Activated gamma-delta T cell treated with anti-CD3 and anti-CD28 coated beads, Interleukin-2, amount 50 U/mL, for 16 hours (primary cell): ENCODE data around the gene BATF3.
"Not testable (repeated sequence)": the region's sequence is repeated elsewhere in the genome, so short reads cannot be mapped to it uniquely, and the experiment has no call there.

ENCODE experiments used
- DNase-seq: peaks from one replicate; pipeline ENCODE4 v3.0.0-alpha.2; 2020; ENCODE audit warnings: low read depth

BATF3 gene

DNA sequence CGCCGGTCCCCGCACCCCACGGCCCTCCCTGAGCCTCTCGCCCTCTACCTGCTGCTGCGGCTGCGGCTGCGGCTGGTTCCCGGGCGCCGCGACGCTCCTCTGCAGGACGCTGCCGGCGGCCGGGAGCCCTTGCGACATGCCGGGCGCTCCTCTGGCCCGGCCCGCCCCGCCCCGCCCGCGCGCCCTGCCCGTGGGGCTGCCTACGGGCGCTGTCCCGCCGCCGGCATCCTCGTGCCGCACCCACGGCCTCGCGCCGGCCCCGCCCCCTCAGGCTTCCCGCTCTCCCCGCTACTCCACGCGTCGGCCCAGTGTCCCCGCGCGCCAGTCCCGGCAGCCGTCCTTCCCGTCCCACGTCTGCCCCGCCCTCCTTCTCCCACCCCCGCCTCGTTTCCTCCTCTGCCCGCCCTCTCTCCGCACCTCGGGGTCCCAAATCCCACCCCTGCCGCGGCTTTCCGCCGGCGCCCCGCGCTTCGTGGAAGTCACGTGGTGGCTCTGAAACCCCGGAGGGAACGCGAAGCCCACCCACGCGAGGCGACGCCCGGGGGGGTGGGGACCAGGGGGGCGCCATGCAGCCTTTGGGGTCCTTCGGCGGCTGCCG, at the start of gene BATF3:
BATF3 (minus strand) TSS at position 216 of the 598 bp plus-strand sequence; CDS start at position 138, 78 bp downstream.
- DNase-seq, result no peak

DNA sequence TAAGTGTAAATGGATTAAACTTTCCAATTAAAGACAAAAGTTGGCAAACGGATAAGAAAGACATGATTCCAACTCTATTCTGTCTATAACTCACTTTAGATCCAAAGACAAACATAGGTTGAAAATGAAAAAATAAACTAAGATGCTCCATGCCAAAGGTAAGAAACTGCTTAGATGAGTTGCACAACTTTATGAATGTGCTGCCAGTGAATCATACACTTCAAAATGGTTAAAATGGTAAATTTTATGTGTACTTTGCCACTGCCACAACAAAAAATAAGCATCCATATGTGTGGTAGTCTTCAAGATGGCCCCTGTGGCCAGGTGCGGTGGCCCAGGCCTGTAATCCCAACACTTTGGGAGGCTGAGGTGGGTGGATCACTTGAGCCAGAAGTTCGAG, 46.9 kb upstream of the BATF3 start:
- DNase-seq, result no peak

GRCh38 chr1:212745303-212745702, 45.7 kb upstream of the BATF3 start:
- no peak for DNase-seq

- DNase-seq, result no peak
These were observed 44.3 kb upstream of the BATF3 start for GRCh38 chr1:212743901-212744475.

DNA sequence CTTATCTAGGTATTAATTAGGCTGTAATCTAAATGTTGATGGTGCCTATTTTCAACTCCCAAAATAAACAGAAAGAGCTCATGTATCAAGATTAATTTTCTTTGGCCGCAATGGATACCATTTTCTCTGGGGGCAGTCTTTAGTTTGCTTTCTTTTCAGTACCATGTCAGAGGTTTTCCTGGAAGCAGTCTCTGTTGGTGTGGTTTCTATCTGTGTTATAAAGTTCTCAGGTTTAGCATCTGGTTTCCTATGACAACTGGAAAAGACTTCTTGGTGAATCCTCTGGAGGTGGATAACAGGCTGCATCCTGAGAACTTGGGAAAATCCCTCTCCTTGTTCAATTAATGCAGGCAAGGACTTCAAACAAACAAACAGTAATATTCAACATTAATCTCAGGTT, 38.7 kb upstream of the BATF3 start:
- DNase-seq, result no peak

GRCh38 chr1:212737559-212737958, 37.9 kb upstream of the BATF3 start:
- DNase-seq, result no peak

DNA sequence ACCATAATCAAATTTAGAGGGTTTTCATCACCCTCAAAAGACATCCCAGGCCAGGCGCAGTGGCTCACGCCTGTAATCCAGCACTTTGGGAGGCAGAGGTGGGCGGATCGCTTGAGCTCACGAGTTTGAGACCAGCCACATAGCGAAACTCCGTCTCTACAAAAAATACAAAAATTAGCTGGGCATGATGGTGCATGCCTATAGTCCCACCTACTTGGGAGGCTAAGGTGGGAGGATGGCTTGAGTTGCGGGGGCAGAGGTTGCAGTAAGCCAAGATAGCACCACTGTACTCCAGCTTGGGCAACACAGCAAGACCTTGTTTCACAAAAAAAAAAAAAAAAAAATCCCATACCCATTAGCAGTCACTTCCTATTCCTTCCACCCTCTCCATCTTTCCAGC, 33.5 kb upstream of the BATF3 start:
- DNase-seq, result no peak

- DNase-seq, result no peak
These were observed 32.0 kb upstream of the BATF3 start for GRCh38 chr1:212731630-212732029.

- no peak for DNase-seq
These were observed 29.0 kb upstream of the BATF3 start for GRCh38 chr1:212728606-212729005.

GRCh38 chr1:212727386-212728181, 27.9 kb upstream of the BATF3 start:
- no peak for DNase-seq

GRCh38 chr1:212724679-212725078, 25.0 kb upstream of the BATF3 start:
- not testable (repeated sequence) for DNase-seq

DNA sequence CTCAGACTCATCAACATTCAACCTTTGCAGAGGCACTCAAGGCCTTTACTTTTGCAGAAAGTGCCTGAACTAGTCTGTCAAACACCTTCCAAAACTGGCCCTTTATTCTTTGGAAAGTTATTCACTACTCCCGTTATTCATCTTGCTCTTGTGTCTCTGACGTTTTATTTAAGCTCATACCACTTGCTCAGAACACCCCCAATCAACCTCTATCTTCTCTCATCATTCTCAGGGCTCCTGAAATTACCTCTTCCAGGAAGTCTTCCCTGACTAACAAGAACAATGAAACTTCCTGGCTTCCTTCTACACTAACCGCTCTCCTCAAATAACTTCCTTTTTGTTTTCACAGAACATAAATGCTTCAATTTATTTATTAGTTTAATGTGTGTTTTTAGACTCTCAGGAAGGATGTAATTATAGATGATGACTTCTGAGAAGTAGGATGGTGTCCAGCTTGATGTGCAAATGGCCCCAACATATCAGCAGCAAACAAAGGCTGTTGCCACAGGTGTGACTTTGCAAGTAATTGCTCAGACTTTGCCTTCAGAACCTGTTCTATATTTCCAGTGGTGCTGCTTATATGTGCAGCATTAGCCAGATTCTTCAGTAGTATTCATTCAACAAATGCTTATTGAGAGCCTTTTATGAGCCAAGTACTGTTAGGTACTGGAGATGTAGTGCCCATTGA, 22.8 kb upstream of the BATF3 start:
- no peak for DNase-seq

GRCh38 chr1:212721388-212722247, 22.0 kb upstream of the BATF3 start:
- DNase-seq, result no peak

DNA sequence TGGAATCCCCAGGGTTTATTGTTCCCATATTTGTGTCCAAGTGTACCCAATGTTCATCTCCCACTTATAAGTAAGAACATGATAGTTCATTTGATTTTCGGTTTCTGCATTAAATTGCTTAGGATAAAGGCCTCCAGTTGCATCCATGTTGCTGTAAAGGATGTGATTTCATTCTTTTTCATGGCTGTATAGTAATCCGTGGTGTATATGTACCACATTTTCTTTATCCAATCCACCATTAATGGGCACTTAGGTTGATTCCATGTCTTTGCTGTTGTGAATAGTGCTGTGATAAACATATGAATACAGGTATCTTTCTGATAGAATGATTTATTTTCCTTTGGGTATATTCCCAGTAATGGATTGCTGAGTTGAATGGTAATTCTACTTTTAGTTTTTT, 20.0 kb upstream of the BATF3 start:
- no peak for DNase-seq

GRCh38 chr1:212718499-212718898, 18.9 kb upstream of the BATF3 start:
- no peak for DNase-seq

GRCh38 chr1:212716161-212716560, 16.5 kb upstream of the BATF3 start:
- DNase-seq, result no peak

GRCh38 chr1:212713465-212714136, 14.0 kb upstream of the BATF3 start:
- no peak for DNase-seq

DNA sequence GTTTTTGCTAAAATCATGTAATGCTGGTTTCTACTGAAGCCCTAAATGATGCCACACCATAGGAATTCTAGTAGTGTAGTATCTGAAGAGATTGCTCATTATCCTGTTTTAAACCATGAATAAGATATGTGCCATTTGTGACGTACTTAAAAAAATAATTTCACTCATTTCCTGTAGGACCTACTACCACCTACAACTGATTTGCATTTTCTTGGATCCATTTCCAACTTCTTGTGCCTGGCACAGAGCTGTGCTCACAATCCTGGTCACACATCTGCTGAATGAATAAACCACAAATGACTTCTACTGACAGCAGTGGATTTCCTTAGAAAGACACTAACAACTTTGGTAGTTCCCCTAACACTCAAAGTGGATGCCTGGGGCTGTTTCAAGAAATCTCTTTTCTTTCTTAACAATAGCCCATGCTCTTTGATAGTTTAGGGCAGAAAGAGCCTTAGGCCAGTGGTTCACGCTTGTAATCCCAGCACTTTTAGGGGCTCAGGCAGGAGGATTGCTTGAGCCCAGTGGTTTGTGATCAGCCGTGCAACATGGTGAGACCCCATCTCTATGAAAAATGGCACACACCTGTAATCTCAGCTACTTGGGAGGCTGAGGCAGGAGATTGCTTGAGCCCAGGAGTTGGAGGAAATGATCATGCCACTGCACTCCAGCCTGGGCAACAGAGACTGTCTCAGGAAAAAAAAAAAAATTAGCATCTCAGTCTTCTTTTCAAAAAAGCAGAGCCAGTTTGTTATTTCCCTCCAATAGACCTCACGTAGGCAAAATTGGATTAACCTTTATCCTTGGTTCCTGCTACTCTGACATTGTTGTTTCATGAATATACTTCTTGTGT, 13.0 kb upstream of the BATF3 start:
- DNase-seq, result no peak

GRCh38 chr1:212711974-212712373, 12.3 kb upstream of the BATF3 start:
- DNase-seq, result not testable (repeated sequence)

DNA sequence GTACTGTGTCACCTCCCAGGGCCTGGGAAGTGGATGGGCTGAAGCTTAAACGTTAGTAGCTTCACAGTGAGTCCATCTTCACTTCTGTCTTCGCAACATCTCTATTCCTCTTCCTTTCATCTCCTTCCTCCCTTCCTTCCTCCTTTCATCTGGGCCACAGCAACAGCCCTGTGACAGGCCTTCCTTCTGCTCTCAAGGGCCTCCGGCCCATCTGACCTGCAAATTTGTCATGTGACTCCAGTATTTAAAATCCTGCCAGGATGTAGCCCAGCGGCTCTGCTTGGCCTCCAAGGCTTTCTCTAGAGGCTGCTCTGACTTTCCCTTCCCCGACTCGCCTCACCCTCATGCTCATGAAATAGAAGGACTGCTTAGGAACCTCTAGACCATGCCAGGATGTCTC, 10.9 kb upstream of the BATF3 start:
- no peak for DNase-seq
